Measurements from ENCODE around the gene IL22RA2.

IL22RA2 gene

DNA sequence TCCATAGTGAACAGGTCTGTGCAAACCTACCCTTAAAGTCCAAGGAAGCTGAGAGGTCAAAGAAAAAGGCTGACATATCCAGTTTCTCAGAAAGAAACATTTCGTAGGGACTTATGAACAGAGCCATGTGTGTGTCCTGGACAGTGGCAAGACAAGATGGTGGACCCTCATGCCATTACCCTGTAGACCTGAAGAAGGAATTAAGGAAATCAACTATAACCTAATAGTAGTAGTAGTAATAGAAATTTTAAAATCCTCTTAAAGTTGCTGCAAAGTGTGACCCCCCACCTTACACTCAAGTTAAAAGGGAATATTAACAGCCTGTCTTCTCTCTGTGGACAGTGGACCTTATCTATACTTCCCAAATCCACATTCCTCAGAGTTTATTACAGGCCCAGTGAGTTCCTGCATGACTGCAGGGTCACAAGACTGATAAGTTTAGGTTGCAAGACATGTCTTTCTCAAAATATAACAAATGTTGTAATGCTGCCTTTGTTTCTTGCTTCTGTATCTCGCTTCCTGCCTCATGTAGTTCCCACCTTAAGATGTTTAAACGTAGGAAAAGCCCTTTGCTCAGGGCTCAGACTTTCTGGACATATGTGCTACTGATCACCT is 10.6 kb downstream of the IL22RA2 start:
- Histone ChIP-seq H3K14ac (ENCODE audit: low read length) (no peak overlapping the region), H3K4me2 (ENCODE audit: insufficient read depth, low read length, poor library complexity, severe bottlenecking) (no peak overlapping the region), H2BK12ac (ENCODE audit: low read length) (no peak overlapping the region), H3K4me1 (ENCODE audit: control insufficient read depth in 2 of 2, insufficient read depth in 1 of 2, low read depth in 1 of 2, low read length in 2 of 2) (no peaks in the 10 kb centered on the region), H3K4me3 (ENCODE audit: low read length in 2 of 2) (no peak overlapping the region), H3K23ac (ENCODE audit: low read depth, low read length, poor library complexity) (no peak overlapping the region), H4K8ac (ENCODE audit: low read depth, low read length) (no peak overlapping the region), H3K27me3 (ENCODE audit: control insufficient read depth in 3 of 3, insufficient read depth in 3 of 3, low read depth in 1 of 3, low read length in 3 of 3) (peaks cover 0 to 2% (median 0%) of the 10 kb centered on the region in 3 experiments), H3K9me3 (replicated peaks in 1 of 2; ENCODE audit: control insufficient read depth in 2 of 2, insufficient read depth in 1 of 2, low read depth in 1 of 2, low read length in 2 of 2) (peaks cover 8 to 12% of the 10 kb centered on the region in 2 donors), H2AFZ (ENCODE audit: low read length) (no peak overlapping the region), H2BK5ac (ENCODE audit: low read length) (no peak overlapping the region), H3K36me3 (replicated peaks in 1 of 2; ENCODE audit: control insufficient read depth in 2 of 2, insufficient read depth in 2 of 2, low read length in 2 of 2) (no peaks in the 10 kb centered on the region), H3K79me1 (ENCODE audit: low read depth, low read length) (no peaks in the 10 kb centered on the region), H4K91ac (ENCODE audit: low read depth, low read length, poor library complexity) (no peak overlapping the region), H3K27ac (replicated peaks; ENCODE audit: low read length) (no peak overlapping the region), H3K4ac (ENCODE audit: low read length) (no peak overlapping the region), H3K18ac (ENCODE audit: low read length) (no peak overlapping the region), H2AK5ac (ENCODE audit: low read depth, low read length) (no peak overlapping the region), H2BK15ac (ENCODE audit: low read length) (no peak overlapping the region), H3K9ac (ENCODE audit: low read depth, low read length, poor library complexity) (no peak overlapping the region), H2BK120ac (ENCODE audit: low read depth, low read length) (no peak overlapping the region)
- no peak for DNase-seq (ENCODE audit: low spot score)
- WGBS, 2 donors (ENCODE audit: extremely low coverage in 2 of 2, insufficient read length in 2 of 2, insufficient replicate concordance in 1 of 2) = no CpG with 5 or more reads among the region's 3 CpGs

DNA sequence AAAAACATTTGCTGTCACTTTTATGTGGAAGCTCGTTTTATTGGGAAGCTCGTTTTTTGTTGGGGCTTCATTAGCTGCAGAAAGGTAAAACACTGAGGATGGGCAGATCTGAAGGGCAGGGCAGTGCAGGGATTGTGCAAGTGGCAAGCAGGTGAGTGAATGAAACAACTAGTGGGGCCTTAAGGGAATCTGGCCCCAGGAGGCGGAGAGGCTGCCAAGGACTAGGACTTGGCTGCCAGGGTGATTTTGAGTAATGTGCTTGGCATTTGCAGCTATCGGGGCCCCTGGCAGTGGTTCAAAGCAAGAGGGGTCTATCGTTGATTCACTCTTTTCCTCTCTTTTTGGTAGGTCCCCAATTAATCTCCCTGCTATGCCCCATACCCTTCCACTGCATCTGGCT is 11.5 kb downstream of the IL22RA2 start:
- Histone ChIP-seq H2BK15ac (ENCODE audit: low read length) (no peak overlapping the region), H3K4me1 (ENCODE audit: control insufficient read depth in 2 of 2, insufficient read depth in 1 of 2, low read depth in 1 of 2, low read length in 2 of 2) (no peaks in the 10 kb centered on the region), H3K18ac (ENCODE audit: low read length) (no peak overlapping the region), H3K27me3 (ENCODE audit: control insufficient read depth in 3 of 3, insufficient read depth in 3 of 3, low read depth in 1 of 3, low read length in 3 of 3) (peaks cover 0 to 2% (median 0%) of the 10 kb centered on the region in 3 experiments), H2BK5ac (ENCODE audit: low read length) (no peak overlapping the region), H3K79me1 (ENCODE audit: low read depth, low read length) (no peaks in the 10 kb centered on the region), H3K9me3 (replicated peaks in 1 of 2; ENCODE audit: control insufficient read depth in 2 of 2, insufficient read depth in 1 of 2, low read depth in 1 of 2, low read length in 2 of 2) (peaks cover 8 to 10% of the 10 kb centered on the region in 2 donors), H3K4me2 (ENCODE audit: insufficient read depth, low read length, poor library complexity, severe bottlenecking) (no peak overlapping the region), H2BK12ac (ENCODE audit: low read length) (no peak overlapping the region), H2BK120ac (ENCODE audit: low read depth, low read length) (no peak overlapping the region), H2AFZ (ENCODE audit: low read length) (no peak overlapping the region), H3K14ac (ENCODE audit: low read length) (no peak overlapping the region), H4K91ac (ENCODE audit: low read depth, low read length, poor library complexity) (no peak overlapping the region), H4K8ac (ENCODE audit: low read depth, low read length) (no peak overlapping the region), H3K9ac (ENCODE audit: low read depth, low read length, poor library complexity) (no peak overlapping the region), H3K23ac (ENCODE audit: low read depth, low read length, poor library complexity) (no peak overlapping the region), H3K4ac (ENCODE audit: low read length) (no peak overlapping the region), H3K4me3 (ENCODE audit: low read length in 2 of 2) (no peak overlapping the region), H3K36me3 (replicated peaks in 1 of 2; ENCODE audit: control insufficient read depth in 2 of 2, insufficient read depth in 2 of 2, low read length in 2 of 2) (no peaks in the 10 kb centered on the region), H2AK5ac (ENCODE audit: low read depth, low read length) (no peak overlapping the region), H3K27ac (replicated peaks; ENCODE audit: low read length) (no peak overlapping the region)
- no CpG with 5 or more reads among the region's 5 CpGs for WGBS, 2 donors (ENCODE audit: extremely low coverage in 2 of 2, insufficient read length in 2 of 2, insufficient replicate concordance in 1 of 2)
- no peak for DNase-seq (ENCODE audit: low spot score)

DNA sequence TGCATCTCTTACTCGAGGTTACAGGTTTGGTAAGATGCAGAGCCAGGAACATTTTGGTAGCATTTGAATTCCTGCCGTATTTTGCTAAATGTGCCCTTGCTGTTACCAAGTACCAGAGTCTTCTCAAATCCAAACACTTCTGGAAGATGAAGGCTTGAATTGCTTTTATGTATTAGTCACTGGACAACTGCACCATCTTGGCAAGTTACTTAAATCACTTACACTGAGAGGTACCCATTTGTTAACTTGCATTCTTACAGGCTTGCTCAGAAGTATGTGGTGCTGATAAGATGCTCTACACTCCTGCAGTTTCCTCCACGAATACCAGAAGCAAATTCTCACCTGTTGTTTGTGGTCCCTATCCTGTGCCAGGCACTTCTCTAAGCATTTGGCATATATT is 12.7 kb downstream of the IL22RA2 start:
- DNase-seq (ENCODE audit: low spot score) = no peak
- no peak overlapping the region for H3K4me2 ChIP-seq (ENCODE audit: insufficient read depth, low read length, poor library complexity, severe bottlenecking)
- H3K18ac ChIP-seq (ENCODE audit: low read length) = no peak overlapping the region
- H3K27me3 ChIP-seq (ENCODE audit: control insufficient read depth in 3 of 3, insufficient read depth in 3 of 3, low read depth in 1 of 3, low read length in 3 of 3) = peaks cover 0 to 2% (median 0%) of the 10 kb centered on the region in 3 experiments
- H3K9me3 ChIP-seq (replicated peaks in 1 of 2; ENCODE audit: control insufficient read depth in 2 of 2, insufficient read depth in 1 of 2, low read depth in 1 of 2, low read length in 2 of 2) = peaks cover 8 to 10% of the 10 kb centered on the region in 2 donors
- WGBS, 2 donors (ENCODE audit: extremely low coverage in 2 of 2, insufficient read length in 2 of 2, insufficient replicate concordance in 1 of 2) = no CpG with 5 or more reads among the region's 3 CpGs
- H3K79me1 ChIP-seq (ENCODE audit: low read depth, low read length) = no peaks in the 10 kb centered on the region
- no peak overlapping the region for H2BK120ac ChIP-seq (ENCODE audit: low read depth, low read length)
- H3K23ac ChIP-seq (ENCODE audit: low read depth, low read length, poor library complexity) = no peak overlapping the region
- H3K4me3 ChIP-seq (ENCODE audit: low read length in 2 of 2) = no peak overlapping the region
- no peak overlapping the region for H3K27ac ChIP-seq (replicated peaks; ENCODE audit: low read length)
- no peak overlapping the region for H3K9ac ChIP-seq (ENCODE audit: low read depth, low read length, poor library complexity)
- H3K4me1 ChIP-seq (ENCODE audit: control insufficient read depth in 2 of 2, insufficient read depth in 1 of 2, low read depth in 1 of 2, low read length in 2 of 2) = no peaks in the 10 kb centered on the region
- H4K8ac ChIP-seq (ENCODE audit: low read depth, low read length) = no peak overlapping the region
- no peak overlapping the region for H2BK5ac ChIP-seq (ENCODE audit: low read length)
- H2BK15ac ChIP-seq (ENCODE audit: low read length) = no peak overlapping the region
- no peak overlapping the region for H2AK5ac ChIP-seq (ENCODE audit: low read depth, low read length)
- no peak overlapping the region for H2BK12ac ChIP-seq (ENCODE audit: low read length)
- H4K91ac ChIP-seq (ENCODE audit: low read depth, low read length, poor library complexity) = no peak overlapping the region
- H2AFZ ChIP-seq (ENCODE audit: low read length) = no peak overlapping the region
- no peak overlapping the region for H3K14ac ChIP-seq (ENCODE audit: low read length)
- no peaks in the 10 kb centered on the region for H3K36me3 ChIP-seq (replicated peaks in 1 of 2; ENCODE audit: control insufficient read depth in 2 of 2, insufficient read depth in 2 of 2, low read length in 2 of 2)
- H3K4ac ChIP-seq (ENCODE audit: low read length) = no peak overlapping the region

DNA sequence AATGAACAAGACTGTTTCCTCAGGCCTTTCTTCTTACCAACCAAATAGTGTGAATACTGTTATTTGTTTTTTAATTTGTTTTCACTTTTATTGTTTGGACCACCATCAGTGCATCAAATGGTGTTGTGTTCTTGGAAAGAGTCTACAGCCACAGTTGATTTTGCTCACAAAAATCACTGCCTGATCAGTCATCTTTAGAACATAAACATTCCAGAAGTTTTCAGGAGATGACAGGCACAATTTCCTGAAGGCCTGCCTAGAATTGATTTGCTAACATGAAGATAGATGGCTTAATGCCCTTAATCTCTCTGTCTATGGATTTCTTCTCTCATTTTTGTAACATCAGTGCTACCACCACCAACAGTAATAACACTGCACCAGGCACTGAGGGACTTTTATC is 13.5 kb downstream of the IL22RA2 start:
- H4K91ac ChIP-seq (ENCODE audit: low read depth, low read length, poor library complexity) = no peak overlapping the region
- no peak overlapping the region for H3K4ac ChIP-seq (ENCODE audit: low read length)

More for the DNA sequence above, 13.5 kb downstream of the IL22RA2 start:
- H3K14ac ChIP-seq (ENCODE audit: low read length) = no peak overlapping the region
- no peaks in the 10 kb centered on the region for H3K79me1 ChIP-seq (ENCODE audit: low read depth, low read length)
- no peak overlapping the region for H3K27ac ChIP-seq (replicated peaks; ENCODE audit: low read length)
- no peak overlapping the region for H2BK5ac ChIP-seq (ENCODE audit: low read length)
- H3K4me1 ChIP-seq (ENCODE audit: control insufficient read depth in 2 of 2, insufficient read depth in 1 of 2, low read depth in 1 of 2, low read length in 2 of 2) = no peaks in the 10 kb centered on the region
- H2BK12ac ChIP-seq (ENCODE audit: low read length) = no peak overlapping the region
- H3K4me3 ChIP-seq (ENCODE audit: low read length in 2 of 2) = no peak overlapping the region
- no peak overlapping the region for H3K18ac ChIP-seq (ENCODE audit: low read length)
- H2AK5ac ChIP-seq (ENCODE audit: low read depth, low read length) = no peak overlapping the region
- no peak overlapping the region for H2BK120ac ChIP-seq (ENCODE audit: low read depth, low read length)
- H3K9me3 ChIP-seq (replicated peaks in 1 of 2; ENCODE audit: control insufficient read depth in 2 of 2, insufficient read depth in 1 of 2, low read depth in 1 of 2, low read length in 2 of 2) = peaks cover 8 to 10% of the 10 kb centered on the region in 2 donors
- no peaks in the 10 kb centered on the region for H3K36me3 ChIP-seq (replicated peaks in 1 of 2; ENCODE audit: control insufficient read depth in 2 of 2, insufficient read depth in 2 of 2, low read length in 2 of 2)
- H3K23ac ChIP-seq (ENCODE audit: low read depth, low read length, poor library complexity) = no peak overlapping the region
- H2AFZ ChIP-seq (ENCODE audit: low read length) = no peak overlapping the region
- H2BK15ac ChIP-seq (ENCODE audit: low read length) = no peak overlapping the region
- no peak for DNase-seq (ENCODE audit: low spot score)
- H3K27me3 ChIP-seq (ENCODE audit: control insufficient read depth in 3 of 3, insufficient read depth in 3 of 3, low read depth in 1 of 3, low read length in 3 of 3) = peaks cover 0 to 2% (median 0%) of the 10 kb centered on the region in 3 experiments
- H3K9ac ChIP-seq (ENCODE audit: low read depth, low read length, poor library complexity) = no peak overlapping the region
- H4K8ac ChIP-seq (ENCODE audit: low read depth, low read length) = no peak overlapping the region
- H3K4me2 ChIP-seq (ENCODE audit: insufficient read depth, low read length, poor library complexity, severe bottlenecking) = no peak overlapping the region
